Stimulated activated CD8-positive, alpha-beta memory T cell treated with anti-CD3 and anti-CD28 coated beads, Interleukin-4, amount 100 ng/mL, for 48 hours (primary cell): ENCODE measurements around the gene OR6S1.
"Not testable (repeated sequence)": the region's sequence is repeated elsewhere in the genome, so short reads cannot be mapped to it uniquely, and the experiment has no call there.

ENCODE experiments used
- DNase-seq: peaks from one replicate; pipeline ENCODE4 v3.0.0-alpha.2; 2020

OR6S1 gene

GRCh38 chr14:20631023-20631879 lies 10.2 kb downstream of the OR6S1 start:
- DNase-seq: peak; percentile 77

- DNase-seq: peak; percentile 69
These were observed 11.0 kb downstream of the OR6S1 start for GRCh38 chr14:20630340-20631022.

GRCh38 chr14:20628063-20628854 lies 13.2 kb downstream of the OR6S1 start:
- no peak for DNase-seq

GRCh38 chr14:20627346-20628027 lies 14.0 kb downstream of the OR6S1 start:
- no peak for DNase-seq

- peak; percentile 43 for DNase-seq
These were observed 15.2 kb downstream of the OR6S1 start for GRCh38 chr14:20626274-20626673.

- peak; percentile 67 for DNase-seq
These were observed 16.9 kb downstream of the OR6S1 start for GRCh38 chr14:20624495-20625070.

- DNase-seq: peak; percentile 41
These were observed 17.7 kb downstream of the OR6S1 start for GRCh38 chr14:20623798-20624197.

- DNase-seq: no peak
These were observed 18.6 kb downstream of the OR6S1 start for GRCh38 chr14:20622816-20623291.

GRCh38 chr14:20620798-20621478 lies 20.6 kb downstream of the OR6S1 start:
- DNase-seq: no peak

- not testable (repeated sequence) for DNase-seq
These were observed 21.8 kb downstream of the OR6S1 start for GRCh38 chr14:20619688-20620087.

GRCh38 chr14:20618271-20618749 lies 23.2 kb downstream of the OR6S1 start:
- DNase-seq: no peak

GRCh38 chr14:20617138-20618003 lies 24.1 kb downstream of the OR6S1 start:
- no peak for DNase-seq

GRCh38 chr14:20615996-20616395 lies 25.5 kb downstream of the OR6S1 start:
- DNase-seq: no peak

GRCh38 chr14:20614038-20614840 lies 27.3 kb downstream of the OR6S1 start:
- DNase-seq: peak; percentile 50

GRCh38 chr14:20613094-20614037 lies 28.1 kb downstream of the OR6S1 start:
- peak; percentile 89 for DNase-seq

- no peak for DNase-seq
These were observed 29.1 kb downstream of the OR6S1 start for GRCh38 chr14:20612403-20612802.

- no peak for DNase-seq
These were observed 30.2 kb downstream of the OR6S1 start for GRCh38 chr14:20611277-20611676.
